GM12891 (cell line): ENCODE measurements around the gene DLX2.

Source experiments
- DNase-seq: peaks from one replicate; pipeline ENCODE4 v3.0.0; 2011; ENCODE audit warnings: low spot score; ENCODE audit not compliant: insufficient read length
- FAIRE-seq: peaks from 2 replicates; lab custom pipeline; 2011; peaks lifted over from hg19 to GRCh38; lab: Jason Lieb, UNC
- PAX5 ChIP-seq: IDR thresholded peaks from 2 replicates; pipeline ENCODE4 v1.6.1; 2011; ENCODE audit warnings: low read length, moderate library complexity, mild to moderate bottlenecking; ENCODE audit not compliant: insufficient read depth, severe bottlenecking
- POLR2A ChIP-seq: IDR thresholded peaks from 2 replicates; pipeline ENCODE4 v1.6.1; 2011; ENCODE audit warnings: low read depth, low read length, control low read depth
- POLR2AphosphoS5 ChIP-seq: IDR thresholded peaks from 2 replicates; pipeline ENCODE4 v1.6.1; 2011; ENCODE audit warnings: low read depth, low read length, control low read depth
- POU2F2 ChIP-seq: IDR thresholded peaks from 2 replicates; pipeline ENCODE4 v1.6.1; 2011; ENCODE audit warnings: low read depth, mild to moderate bottlenecking, control low read depth, low read length, moderate library complexity
- SPI1 ChIP-seq: IDR thresholded peaks from 2 replicates; pipeline ENCODE4 v1.6.1; 2011; ENCODE audit warnings: low read depth, low read length, control low read depth
- TAF1 ChIP-seq: IDR thresholded peaks from 2 replicates; pipeline ENCODE4 v1.6.1; 2011; ENCODE audit warnings: low read depth, low read length, control low read depth

The DLX2 gene

DNA sequence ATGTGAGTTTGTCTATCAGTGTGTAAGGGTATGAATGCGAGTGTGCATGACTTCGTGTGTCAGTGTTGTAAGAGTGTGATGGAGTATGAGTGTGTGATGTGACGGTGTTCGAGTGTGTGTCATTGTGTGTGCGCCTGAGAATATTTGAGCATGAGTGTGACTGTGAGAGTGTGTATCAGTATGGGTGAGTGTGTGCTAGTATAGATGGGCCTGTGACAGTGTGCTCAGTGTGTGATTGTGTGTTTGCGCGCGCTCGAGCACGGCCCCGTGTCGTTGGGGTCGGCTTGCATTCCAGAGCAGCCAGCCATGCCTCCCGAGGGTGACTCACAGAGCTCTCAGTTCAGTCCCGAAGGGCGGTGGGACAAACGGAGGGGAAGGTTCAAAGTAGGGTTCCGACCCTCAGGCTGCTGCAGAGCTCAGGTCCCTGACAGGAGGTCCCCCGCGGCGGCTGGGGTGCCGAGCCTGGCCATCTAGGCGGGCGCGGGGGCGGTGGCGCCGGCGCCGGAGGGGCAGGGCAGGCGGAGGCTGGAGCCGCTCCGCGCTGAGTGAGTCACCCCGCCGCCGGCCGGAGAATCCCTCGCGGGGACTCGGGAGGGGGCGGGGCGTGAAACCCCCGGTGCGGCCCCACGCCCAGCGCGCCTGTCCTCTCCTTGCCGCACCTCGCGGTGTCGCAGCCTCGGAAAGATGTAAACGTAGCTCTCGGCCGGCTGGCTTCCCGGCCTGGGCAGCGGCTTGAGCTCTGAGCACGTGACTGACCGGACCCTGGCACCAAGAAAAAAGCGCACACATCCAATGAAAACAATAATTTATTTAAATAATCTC lies 3.8 kb downstream of the DLX2 start:
- no peak for DNase-seq
- peak; percentile 89 for FAIRE-seq

DNA sequence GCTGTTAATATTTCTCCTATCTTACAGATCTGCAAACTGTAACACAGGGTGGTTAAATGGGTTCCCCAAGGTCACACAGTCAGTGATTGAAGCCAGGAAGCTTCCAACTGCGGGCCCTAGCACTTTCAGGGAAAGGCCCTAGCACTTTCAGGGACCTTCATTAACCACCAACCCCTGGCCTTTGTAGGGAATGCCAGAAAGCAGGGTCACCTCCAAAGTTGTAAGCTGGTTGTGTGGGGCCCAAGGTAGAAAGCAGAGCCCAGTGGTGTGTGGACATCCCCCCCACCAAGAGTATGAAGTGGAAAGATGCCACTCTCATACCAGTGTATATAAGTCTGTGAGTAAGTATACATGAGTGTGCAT lies 4.4 kb downstream of the DLX2 start:
- FAIRE-seq (no peak), DNase-seq (no peak)
- no peak for TF ChIP-seq POU2F2
- TF ChIP-seq TAF1, result no peak
- TF ChIP-seq PAX5, result no peak
- no peak for TF ChIP-seq POLR2A
- no peak for TF ChIP-seq POLR2AphosphoS5
- TF ChIP-seq SPI1, result no peak

More for the DNA sequence above, 3.8 kb downstream of the DLX2 start:
- TF ChIP-seq POU2F2 (no peak), SPI1 (no peak), PAX5 (no peak), TAF1 (no peak), POLR2A (no peak), POLR2AphosphoS5 (no peak)

DNA sequence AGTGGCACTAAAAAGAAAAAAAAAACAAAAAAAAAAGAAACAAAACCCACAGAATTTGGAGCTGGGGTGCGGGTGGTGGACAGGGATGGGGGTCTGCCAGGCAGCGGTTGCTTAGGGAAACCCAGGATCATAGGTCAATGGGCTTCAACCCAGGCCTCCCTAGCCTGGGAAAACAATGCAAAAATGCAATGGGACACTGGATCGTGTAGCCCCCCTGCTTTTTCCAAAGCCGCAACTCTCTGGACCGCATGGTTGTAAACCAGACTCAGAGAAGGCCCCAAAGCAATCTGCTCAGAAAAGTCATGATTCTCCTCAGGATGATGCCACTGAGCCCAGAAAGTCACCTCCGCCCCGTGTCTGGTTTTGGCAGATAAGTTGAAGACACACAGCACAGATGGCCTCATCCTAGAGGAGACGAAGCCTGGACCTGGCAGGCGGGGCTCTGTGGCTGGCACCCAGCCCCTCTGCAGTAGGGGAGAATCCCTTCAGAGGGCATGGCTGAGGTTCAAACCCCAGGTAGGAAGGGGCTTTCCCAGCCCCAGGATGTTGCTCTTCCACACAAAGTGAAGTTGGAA lies 5.1 kb downstream of the DLX2 start:
- no peak for DNase-seq
- FAIRE-seq, result no peak
- TF ChIP-seq PAX5 (no peak), POLR2A (no peak), SPI1 (no peak), TAF1 (no peak), POLR2AphosphoS5 (no peak), POU2F2 (no peak)

DNA sequence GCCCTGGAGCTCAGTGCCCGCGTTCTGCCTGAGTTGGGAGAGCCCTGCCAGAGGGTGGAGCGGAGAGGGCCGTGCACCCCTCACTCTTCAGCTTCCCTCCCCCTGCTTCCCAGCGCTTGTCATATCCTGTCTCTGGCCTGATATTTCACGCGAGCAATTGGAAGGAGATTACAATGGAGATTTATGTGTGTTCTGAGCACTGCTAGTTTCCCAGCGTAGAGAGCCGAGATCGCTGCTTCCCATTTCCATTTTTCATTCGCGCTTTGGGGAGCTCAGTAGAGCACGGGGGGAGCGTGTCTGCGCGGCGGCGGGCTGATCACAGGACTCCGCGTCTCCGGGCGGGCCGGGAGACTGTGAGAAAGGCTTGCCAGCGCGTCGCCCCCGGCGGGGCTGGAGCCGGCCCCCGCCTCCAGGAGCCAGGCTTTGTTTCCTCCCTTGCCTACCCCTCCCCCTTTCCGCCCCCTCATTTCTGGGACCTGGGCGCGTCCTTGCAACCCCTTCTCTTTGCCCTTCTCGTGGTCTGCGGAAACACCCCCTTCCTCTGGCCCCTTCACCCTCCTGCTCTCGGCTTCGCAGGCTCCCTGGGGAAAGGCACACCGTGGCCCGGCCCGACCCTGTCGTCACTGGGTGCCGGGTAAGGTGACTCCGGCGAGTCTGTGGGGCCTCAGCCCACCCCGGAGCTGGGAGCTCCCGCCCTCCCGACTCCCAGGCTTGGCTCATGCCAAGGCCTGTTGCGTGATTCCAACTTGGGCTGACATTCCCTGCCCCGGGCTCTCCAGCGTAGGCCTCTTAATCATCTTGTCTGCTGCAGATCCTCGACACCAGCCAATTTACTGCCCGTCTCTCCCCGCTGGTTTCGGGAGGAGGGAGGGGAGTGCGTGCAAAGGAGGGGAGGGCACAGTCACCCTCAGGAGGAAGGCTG lies 5.8 kb downstream of the DLX2 start:
- DNase-seq, result no peak
- no peak for FAIRE-seq
- TF ChIP-seq POU2F2 (no peak), TAF1 (no peak), SPI1 (no peak), PAX5 (no peak), POLR2AphosphoS5 (no peak), POLR2A (no peak)

DNA sequence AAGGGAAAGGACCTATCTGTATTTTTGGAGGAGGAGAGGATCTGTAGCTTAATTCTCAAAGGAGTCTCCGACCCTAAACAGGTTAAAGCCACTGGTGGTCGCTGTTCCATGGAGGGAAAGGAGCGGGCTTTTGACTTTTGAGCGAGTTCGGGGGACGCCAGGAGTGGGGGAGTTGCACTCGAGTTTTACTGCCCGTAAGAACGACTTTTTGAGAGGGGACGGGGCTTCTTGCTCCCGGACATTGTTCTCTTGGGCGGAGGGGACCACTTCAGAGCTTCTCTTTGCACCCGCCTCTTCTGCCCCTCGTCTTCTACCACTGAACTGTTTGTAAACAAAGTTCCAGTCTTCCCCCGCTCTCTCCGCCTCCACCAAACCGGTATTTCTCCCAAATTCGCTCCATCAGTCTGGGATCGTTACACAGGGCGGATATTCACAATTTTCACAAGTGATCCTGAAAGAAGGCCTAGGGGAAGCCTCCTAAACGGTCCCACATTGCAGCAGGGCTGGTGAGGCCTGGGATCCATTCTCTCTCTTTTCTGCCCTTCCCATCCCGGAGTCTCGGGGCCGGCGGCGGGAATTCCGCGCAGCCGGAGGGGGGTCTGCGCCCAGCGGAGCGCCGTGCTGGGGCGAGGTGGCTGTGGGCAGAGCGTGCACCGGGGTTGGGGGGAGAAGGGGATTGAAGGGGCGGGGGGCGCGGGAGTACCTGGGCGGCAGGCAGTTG lies 6.6 kb downstream of the DLX2 start:
- FAIRE-seq (no peak), DNase-seq (no peak)
- TF ChIP-seq POLR2AphosphoS5, result no peak
- TF ChIP-seq TAF1, result no peak
- no peak for TF ChIP-seq POLR2A
- TF ChIP-seq POU2F2, result no peak
- no peak for TF ChIP-seq SPI1
- TF ChIP-seq PAX5, result no peak

DNA sequence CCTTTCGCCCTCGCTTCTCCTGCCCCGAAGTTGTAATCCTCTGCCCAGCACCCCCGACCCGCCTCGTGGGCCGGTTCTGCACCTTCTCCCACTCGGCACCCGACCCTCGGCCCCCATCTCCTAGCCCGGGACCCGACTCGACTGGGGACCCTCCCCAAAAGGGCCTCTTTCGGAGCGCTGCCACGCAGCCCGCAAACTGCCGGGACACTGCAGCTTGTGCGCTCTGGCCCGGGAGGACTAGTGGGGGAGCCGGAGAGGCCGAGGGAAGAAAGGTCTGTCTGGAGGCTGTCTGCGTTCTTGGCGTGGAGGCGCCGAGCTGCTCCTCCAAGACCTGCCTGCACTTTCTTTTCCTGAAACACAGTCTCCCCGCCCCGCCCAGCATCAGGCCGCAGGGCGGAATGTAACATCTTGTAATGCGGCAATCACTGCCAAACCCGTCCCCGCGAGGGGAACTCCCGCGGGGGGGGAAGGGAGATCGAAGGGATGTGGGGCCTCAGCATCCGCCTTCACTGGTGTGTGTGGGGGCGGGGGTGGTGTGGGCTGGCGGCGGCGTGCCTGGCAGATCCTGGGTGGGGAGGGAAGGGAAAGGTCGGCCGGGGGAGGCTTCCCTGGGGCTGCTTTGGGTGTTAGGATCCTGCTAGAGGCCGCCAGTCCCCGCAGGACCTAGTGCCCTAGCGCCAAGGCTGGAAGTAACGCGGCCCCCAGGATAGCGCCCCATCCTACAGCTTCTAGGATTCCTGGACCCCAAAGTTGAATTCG lies 7.4 kb downstream of the DLX2 start:
- FAIRE-seq, result no peak
- no peak for TF ChIP-seq TAF1
- TF ChIP-seq POLR2AphosphoS5, result no peak
- no peak for TF ChIP-seq PAX5
- TF ChIP-seq SPI1, result no peak
- TF ChIP-seq POU2F2, result no peak
- TF ChIP-seq POLR2A, result no peak
- DNase-seq, result no peak

DNA sequence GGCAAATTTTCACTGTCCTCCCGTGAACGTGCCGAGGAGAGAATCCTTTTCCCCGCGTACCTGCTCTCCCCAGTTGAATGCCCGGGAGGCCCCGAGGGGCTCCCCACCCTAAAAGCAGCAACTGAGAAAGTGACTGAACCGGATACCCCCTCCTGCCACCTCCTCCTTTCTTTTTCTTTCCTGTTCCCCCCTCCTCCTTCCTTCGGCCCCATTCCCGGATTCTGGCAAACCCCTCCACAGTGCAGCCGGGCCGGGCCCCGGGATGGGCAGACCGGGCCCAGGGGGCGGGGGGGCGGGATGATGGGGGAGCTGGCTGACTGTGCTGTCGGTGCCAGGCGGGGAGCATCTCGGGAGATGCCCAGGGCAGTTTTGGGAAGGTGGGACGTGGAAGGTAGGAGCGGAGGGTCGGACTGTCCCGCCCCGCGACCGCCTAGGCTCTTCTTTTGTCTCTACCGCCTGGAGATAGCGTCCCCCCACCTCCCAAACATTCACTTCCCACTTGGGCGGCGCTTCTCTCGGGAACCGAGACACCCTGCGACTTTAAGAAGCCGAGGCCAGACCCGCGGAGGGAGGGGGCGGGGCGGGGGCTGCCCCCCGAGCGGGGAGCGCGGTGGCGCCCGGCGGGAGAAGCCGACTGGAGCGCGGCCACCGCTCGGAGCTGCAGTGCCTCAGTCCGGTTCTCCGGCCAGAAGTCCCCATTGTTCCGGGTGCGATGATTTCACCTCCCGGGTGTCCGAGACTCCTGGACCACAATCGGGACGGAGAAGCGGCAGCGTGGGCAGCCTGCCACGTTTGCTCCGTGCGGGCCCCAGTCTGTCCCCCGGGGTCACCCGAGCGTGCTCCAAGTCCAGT lies 8.2 kb downstream of the DLX2 start:
- TF ChIP-seq POLR2AphosphoS5 (no peak), SPI1 (no peak), POU2F2 (no peak), TAF1 (no peak), PAX5 (no peak), POLR2A (no peak)
- FAIRE-seq, result no peak
- DNase-seq, result no peak
